GM19463 (cell line): ENCODE measurements around the gene LPCAT1.
"Not testable (repeated sequence)": the region's sequence is repeated elsewhere in the genome, so short reads cannot be mapped to it uniquely, and the experiment has no call there.

Experiments
- ATAC-seq: cut with Tn5 transposase; IDR thresholded peaks from one replicate; pipeline ENCODE4 v1.9.1; 2021; ENCODE audit warnings: mild to moderate bottlenecking, moderate library complexity; ENCODE audit not compliant: unreplicated experiment

The LPCAT1 gene

GRCh38 chr5:1541702-1542400 is 18.1 kb upstream of the LPCAT1 start:
- ATAC-seq, result no peak

- no peak for ATAC-seq
Observed at GRCh38 chr5:1540831-1541701, 17.3 kb upstream of the LPCAT1 start.

GRCh38 chr5:1540166-1540565 is 16.4 kb upstream of the LPCAT1 start:
- ATAC-seq, result no peak

GRCh38 chr5:1539393-1540161 is 15.8 kb upstream of the LPCAT1 start:
- ATAC-seq, result not testable (repeated sequence)

DNA sequence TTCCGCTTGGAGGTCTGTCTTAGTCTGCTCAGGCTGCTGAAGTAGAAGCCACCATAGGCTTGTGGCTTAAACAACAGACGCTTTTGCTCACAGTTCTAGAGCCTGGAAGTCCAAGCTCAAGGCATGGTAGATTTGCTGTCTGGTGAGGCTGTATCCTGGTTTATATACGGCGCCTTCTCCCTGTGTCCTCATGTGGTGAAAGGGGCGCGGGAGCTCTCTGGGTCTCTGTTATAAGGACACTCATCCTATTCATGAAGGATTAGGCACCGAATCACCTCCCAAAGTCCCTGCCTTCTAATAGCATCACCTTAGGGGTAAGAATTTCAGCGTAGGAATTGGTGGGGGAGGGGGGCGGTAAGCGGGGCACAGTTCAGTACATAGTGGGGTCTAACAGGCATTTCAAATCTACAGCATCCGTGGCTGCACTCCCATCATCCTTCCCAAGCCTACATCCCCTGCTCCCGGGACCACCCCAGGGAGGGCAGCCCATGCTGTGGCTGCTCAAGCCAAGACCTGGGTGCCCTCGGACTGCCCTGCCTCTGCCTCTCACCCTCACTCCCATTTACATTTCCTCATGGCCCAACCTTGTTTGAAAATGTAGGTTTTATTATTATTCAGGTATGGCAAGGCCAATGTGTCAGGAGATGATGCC is 15.1 kb upstream of the LPCAT1 start:
- no peak for ATAC-seq

- no peak for ATAC-seq
Observed at GRCh38 chr5:1538276-1538675, 14.5 kb upstream of the LPCAT1 start.

DNA sequence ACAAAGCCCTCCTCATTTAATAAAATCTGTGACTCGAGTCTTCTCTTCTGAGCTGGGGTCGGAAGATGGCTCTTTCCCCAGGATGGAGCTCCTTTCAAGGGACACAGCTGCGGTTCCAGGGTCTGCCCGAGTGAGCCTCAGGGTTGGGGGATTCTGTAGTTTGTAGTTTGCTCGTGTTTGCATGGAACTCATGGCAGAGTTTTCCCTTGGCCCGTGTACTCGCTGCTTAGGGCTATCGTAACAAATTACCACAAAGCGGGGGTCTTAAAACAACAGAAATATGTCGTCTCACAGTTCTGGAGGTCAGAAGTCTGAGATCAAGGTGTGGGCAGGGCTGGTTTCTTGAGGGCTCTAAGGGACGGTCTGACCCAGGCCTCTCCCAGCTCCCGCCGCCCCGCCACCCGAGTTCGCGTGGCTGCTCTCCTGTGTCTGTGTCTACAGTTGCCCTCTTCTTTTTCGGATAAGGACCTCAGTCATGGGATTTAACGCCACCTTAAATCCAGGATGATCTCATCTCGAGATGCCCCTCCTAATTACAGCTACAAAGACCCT is 13.9 kb upstream of the LPCAT1 start:
- no peak for ATAC-seq

DNA sequence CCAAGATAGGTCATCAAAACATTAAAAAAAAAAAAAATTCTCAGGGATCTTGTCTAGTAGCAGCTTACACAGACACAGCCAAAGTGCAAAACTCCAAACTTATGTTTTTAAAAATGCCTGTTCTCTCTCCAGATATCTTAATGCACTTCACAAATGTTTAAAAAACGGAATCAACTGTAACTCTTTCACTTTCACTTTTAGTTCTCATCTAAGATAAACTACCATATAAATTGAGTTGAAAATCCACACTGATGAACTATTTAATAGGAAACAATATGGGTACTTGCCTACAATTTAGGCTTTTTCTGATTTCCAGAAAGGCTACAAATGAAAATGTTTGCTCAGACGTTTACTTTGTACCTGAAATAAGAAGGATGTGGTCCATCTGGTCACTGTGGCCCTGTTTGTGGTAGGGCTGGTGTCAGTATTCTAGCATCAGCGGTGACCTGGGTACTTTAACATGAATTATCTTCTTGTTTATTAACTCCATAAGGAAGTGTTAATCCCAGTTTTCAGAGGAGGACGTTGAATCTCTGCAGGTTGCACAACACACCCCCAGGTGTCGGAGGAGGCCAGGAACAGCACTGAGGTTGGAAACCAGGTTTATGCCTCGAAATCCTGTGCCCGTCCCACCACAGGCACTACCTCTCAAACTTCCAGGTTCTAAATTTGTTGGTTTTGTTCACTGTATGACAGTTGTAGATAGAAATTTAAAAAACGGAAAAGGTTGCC is 13.3 kb upstream of the LPCAT1 start:
- no peak for ATAC-seq

- peak; percentile 98 for ATAC-seq
Observed at GRCh38 chr5:1536322-1536845, 12.6 kb upstream of the LPCAT1 start.

DNA sequence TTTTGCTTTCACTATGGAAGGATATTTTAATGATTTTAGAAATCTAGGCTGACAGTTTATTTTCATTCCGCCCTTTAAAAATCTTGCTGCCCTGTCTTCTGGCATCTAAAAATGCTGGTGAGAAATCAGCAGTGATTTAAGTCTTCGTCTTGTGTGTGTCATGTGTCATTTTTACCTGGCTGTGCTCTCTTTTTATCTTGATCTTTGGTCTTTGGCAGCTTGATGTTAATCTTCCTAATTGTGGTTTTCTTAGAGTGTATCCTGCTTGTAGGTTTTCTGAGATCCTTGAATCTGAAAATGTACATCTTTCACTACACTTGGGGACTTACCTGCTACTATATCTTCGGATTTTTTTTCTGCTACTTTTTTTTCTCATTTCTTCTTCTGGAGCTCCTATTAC is 11.9 kb upstream of the LPCAT1 start:
- ATAC-seq, result no peak

DNA sequence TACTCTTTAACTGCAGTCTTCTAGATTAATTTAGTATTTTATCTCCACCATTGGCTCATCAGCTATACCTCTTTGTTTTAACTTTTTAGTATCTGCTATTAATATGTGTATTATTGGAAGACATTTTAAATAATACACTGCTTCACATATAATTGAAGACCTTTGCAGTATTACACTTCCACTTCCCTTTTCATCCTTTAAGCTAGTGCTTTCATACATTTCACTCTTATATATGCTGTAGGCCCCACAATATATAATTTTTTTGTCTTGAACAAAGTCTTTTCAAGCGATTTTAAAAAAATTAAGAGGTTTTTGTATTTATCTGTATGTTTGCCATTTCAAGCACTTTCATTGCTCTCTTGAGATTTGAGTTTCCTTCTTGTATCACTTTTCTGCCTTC is 8.6 kb upstream of the LPCAT1 start:
- no peak for ATAC-seq

DNA sequence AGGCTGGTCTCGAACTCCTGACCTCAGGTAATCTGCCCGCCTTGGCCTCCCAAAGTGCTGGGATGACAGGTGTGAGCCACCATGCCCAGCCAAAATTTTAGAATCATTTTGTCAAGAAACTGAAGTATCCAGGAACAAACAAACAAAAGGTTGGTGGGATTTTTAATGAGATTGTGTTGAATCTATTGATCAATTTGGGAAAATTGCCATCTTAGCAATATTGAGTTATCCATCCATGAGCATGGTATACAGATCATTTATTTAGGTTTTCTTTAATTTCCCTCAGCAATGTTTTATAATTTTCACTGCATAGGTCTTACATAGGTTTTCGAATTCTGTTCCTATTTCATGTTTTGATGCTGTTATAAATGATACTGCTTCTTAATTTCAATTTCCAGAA is 5.7 kb upstream of the LPCAT1 start:
- ATAC-seq, result no peak

DNA sequence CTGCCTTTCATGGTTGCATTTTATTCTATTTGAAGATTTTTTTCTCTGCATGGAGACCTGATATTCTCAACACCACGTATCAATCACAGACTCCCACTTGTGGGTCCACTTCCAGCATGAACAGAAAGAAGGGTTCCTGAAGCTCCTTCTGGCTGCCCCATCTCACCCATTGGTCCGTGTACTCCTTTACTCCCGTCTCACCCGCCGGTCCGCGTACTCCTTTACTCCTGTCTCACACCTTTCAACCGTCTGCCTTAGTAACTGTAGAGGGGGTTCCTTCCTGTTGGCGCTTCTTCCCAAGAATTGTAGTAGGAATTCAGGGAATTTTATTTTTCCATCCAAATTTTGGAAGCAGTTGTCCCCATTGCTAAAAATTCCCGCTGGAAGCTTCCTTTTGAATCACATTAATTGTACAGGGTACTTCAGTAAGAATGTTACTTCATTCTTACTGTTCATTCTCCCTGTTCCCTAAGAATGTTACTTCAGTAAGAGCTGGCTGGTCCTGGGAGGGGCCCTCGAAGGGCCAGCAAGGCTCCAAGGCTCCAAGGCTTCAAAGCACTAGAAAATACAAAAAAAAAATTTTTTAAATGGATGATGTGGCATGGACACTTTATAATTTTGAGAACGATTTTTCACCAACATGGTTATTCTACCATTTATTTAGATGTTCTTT is 3.9 kb upstream of the LPCAT1 start:
- no peak for ATAC-seq

DNA sequence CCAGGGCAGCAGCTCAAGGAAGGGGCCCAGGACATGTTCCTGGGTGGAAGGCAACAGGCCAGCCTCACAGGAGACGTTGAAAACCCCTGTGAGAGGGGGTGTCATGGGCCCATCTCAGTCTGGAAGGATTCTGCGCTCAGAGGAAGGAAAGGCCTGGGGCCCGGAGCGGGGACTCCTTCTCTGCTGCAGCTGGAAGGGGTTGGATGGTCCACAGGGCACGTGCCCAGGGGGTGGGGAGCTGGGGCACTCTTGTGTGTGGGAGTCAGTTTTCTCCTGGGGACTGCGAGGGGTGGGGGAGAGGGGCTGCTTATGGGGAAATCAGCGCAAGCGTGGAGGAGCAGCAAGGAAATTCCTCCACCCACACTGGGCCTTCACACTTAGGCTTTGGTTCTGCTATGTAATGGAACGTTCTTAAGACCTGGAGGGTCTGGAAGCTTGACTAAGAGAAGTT is 2.9 kb upstream of the LPCAT1 start:
- ATAC-seq, result no peak

- ATAC-seq, result no peak
Observed at GRCh38 chr5:1526190-1526631, 2.5 kb upstream of the LPCAT1 start.

DNA sequence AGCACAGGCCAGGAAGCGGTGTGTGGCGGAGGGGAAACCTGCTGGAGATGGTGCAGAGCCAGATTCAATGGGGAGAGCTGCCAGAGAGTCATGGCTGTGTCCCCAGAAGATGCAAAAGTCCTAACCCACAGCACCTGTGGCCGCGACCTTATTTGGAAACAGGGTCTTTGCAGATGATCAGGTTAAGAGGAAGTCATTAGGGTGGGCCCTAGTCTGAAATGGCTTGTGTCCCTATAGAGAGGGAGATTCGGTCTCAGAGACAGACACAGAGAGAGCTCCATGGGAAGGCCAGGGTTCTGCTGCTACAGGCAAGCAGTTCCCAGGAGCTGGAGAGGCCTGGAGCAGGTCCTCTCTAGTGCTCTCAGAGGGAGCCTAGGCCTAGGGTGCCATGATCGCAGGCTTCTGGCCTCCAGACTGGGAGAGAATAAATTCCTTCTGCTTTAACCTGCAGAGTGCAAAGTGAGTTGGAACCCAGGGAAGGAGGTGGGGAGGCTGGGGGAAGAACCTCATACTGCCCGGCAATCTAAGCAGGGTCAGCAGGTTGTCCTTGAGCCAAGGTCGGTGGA is 1.9 kb upstream of the LPCAT1 start:
- ATAC-seq, result no peak

DNA sequence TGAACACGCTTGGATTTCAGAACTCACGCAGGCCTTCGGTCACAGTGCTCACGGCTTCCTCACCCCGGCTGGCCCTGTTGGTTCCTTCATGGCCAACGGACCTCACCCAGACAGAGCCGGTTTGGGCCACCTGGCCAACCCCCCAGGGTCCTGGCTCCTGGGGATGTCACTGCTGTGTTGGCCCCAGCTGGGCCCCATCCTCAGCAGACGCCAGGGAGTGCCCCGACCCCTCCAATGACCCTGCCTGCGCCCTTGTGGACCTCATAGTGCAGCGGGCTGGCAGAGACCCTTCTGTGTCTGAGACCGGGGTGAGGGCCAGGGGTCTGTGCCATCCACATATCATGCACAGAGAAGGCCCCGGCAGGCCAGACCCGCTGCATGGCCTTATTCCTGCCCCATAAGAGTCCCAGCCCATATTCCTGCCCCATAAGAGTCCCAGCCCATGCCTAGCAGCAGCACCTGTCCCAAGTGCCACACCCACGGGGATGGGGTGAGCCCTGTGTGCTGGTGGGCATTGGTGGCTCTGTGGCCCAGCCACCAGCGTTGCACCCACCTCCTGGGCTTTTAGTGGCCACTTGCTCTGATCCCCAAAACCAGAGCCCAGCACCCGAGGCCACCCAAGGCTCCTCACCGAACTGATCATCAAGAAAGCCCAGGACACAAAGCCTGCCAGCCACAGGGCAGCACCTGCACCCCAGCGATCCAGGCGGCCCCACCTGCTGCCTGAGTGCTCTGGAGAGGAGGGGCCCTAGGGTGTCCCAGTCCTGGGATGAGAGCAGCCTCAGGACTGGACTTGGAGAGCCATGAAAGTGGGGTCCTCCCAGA is 1.3 kb upstream of the LPCAT1 start:
- ATAC-seq, result no peak

DNA sequence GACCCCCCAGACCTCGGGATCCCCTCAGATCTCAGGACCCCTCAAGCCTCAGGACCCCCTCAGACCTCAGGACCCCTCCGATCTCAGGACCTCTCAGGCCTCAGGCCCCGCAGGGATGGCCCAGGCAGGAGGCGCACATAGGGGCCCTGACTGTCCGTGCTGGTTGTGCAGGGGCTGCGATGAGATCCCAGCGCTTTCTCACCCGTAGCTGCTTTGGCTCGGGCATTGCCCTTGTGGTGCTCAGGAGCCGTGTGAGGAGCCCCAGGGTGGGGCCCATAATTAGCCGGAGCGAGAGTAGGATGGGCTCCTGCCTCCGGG is 680 bp upstream of the LPCAT1 start:
- ATAC-seq, result no peak
